Upper lobe of left lung (tissue), 4 donors: ENCODE data around the gene LPXN.

Experiments
- CTCF ChIP-seq, 6 experiments: fragments of 450-650 bp in 4 of 6; fragments of 200-600 bp in 2 of 6; sonication (generic) in 2 of 6; IDR thresholded peaks; one replicate each; pipeline ENCODE4 v1.5.1; 2016 to 2019; ENCODE audit warnings: antibody characterized with exemption in 6 of 6
- EP300 ChIP-seq, 4 donors: sonication (generic); formaldehyde crosslinking; IDR thresholded peaks; one replicate each; pipeline ENCODE4 v1.5.1; 2017; ENCODE audit warnings: antibody characterized with exemption in 4 of 4, control low read depth in 2 of 4
- POLR2A ChIP-seq, 4 donors: fragments of 450-650 bp; IDR thresholded peaks; one replicate each; pipeline ENCODE4 v1.5.1; 2016 to 2017; ENCODE audit warnings: antibody characterized with exemption in 4 of 4, mild to moderate bottlenecking in 2 of 4

GRCh38 chr11:58524232-58525036 lies 51.2 kb downstream of the LPXN start:
- peak; percentile 34 to 68 (median 66) for TF ChIP-seq CTCF (IDR thresholded peaks at IDR 0.05)
- no peak for TF ChIP-seq POLR2A (IDR thresholded peaks at IDR 0.05)
- TF ChIP-seq EP300 (IDR thresholded peaks at IDR 0.05): no peak
